K562 (cell line): ENCODE data around the gene CASKIN1. TPM values are rescaled to one million over a fixed set of nuclear protein-coding genes. Genes with fewer than 3 reads are reported as not detected.
"Not testable (repeated sequence)": the region's sequence is repeated elsewhere in the genome, so short reads cannot be mapped to it uniquely, and the experiment has no call there.

Experiments used
- ATAC-seq: fragments of 200-7000 bp; cut with Tn5 transposase; 3 replicates; pipeline ENCODE4 v1.9.1; 2020; ENCODE audit warnings: moderate library complexity
- BruUV-seq: library from RNA; stranded (reverse); fragments of 400-500 nt; replicated peaks from 2 replicates; lab custom pipeline; 2021; lab: Mats Ljungman, UMichigan
- CTCF ChIA-PET: fragments of 300-600 bp; formaldehyde crosslinking; extraction: SDS; loops from one replicate; lab custom pipeline; 2021; ENCODE audit warnings: low intra/inter-chr PET ratio; lab: Yijun Ruan, JAX
- POLR2A ChIA-PET: fragments of 300-600, 350-650 bp; sonication (Branson Sonifier 250); formaldehyde crosslinking; extraction: SDS; loops from one replicate; lab custom pipeline; 2021; ENCODE audit warnings: antibody characterized with exemption, inconsistent platforms; lab: Yijun Ruan, JAX
- DNase-seq, 4 experiments: peaks; one replicate each; pipeline versions ENCODE4 v3.0.0 to v3.0.0-alpha.2; 2011 to 2018; ENCODE audit warnings: low spot score in 3 of 4, mixed read lengths in 3 of 4; ENCODE audit errors: extremely low read depth in 1 of 4
- FAIRE-seq: peaks from 2 replicates; lab custom pipeline; 2011; peaks lifted over from hg19 to GRCh38; lab: Jason Lieb, UNC
- H2AFZ ChIP-seq: 2 replicates; pipeline ENCODE4 v1.6.0; 2011; ENCODE audit warnings: low read depth, low read length, control low read depth, inconsistent platforms
- H3K27ac ChIP-seq: fragments of 200-600 bp; 3 replicates; pipeline ENCODE4 v1.8.0; 2011; ENCODE audit warnings: low read depth, mild to moderate bottlenecking, control low read depth, inconsistent platforms, low read length, moderate library complexity, mixed read lengths; ENCODE audit errors: extremely low read depth
- H3K27me3 ChIP-seq, 2 experiments: fragments of 300-600 bp in 1 of 2; 2 replicates in 1 of 2; 3 replicates in 1 of 2; pipeline versions ENCODE4 v1.6.0 to v1.8.0; 2011; ENCODE audit warnings: inconsistent platforms in 2 of 2, low read length in 2 of 2, mild to moderate bottlenecking in 1 of 2, mixed read lengths in 1 of 2, moderate library complexity in 1 of 2; ENCODE audit not compliant: control insufficient read depth in 2 of 2, insufficient read depth in 2 of 2
- H3K36me3 ChIP-seq: fragments of 300-600 bp; 3 replicates; pipeline ENCODE4 v1.8.0; 2011; ENCODE audit warnings: mild to moderate bottlenecking, low read length, inconsistent platforms; ENCODE audit not compliant: control insufficient read depth, insufficient read depth
- H3K4me1 ChIP-seq, 2 experiments: fragments of 200-600 bp in 1 of 2; replicated peaks in 1 of 2; 2 replicates in 1 of 2; 3 replicates in 1 of 2; pipeline versions ENCODE4 v1.5.1 to v1.8.0; 2011; ENCODE audit warnings: inconsistent platforms in 2 of 2, low read length in 2 of 2, mild to moderate bottlenecking in 1 of 2, mixed read lengths in 1 of 2, moderate library complexity in 1 of 2; ENCODE audit not compliant: control insufficient read depth in 2 of 2, insufficient read depth in 2 of 2
- H3K4me2 ChIP-seq: 2 replicates; pipeline ENCODE4 v1.6.1; 2011; ENCODE audit warnings: low read length, control low read depth, inconsistent platforms, mixed read lengths; ENCODE audit not compliant: insufficient read depth
- H3K4me3 ChIP-seq: fragments of 200-600 bp; sonication (generic), shearing (Covaris generic); 2 replicates; pipeline ENCODE4 v1.5.1; 2016; ENCODE audit warnings: control low read depth, inconsistent platforms
- H3K79me2 ChIP-seq: fragments of 200-600 bp; 3 replicates; pipeline ENCODE4 v1.8.0; 2011; ENCODE audit warnings: low read length, inconsistent platforms; ENCODE audit not compliant: control insufficient read depth, insufficient read depth
- H3K9ac ChIP-seq, 2 experiments: 2 replicates each; pipeline versions ENCODE4 v1.6.0 to v1.6.1; 2011; ENCODE audit warnings: low read depth in 2 of 2, low read length in 2 of 2, control low read depth in 1 of 2, inconsistent platforms in 1 of 2, mild to moderate bottlenecking in 1 of 2, mixed read lengths in 1 of 2; ENCODE audit not compliant: insufficient read depth in 1 of 2
- H3K9me1 ChIP-seq: one replicate; pipeline ENCODE4 v1.6.0; 2011; ENCODE audit warnings: inconsistent platforms, mild to moderate bottlenecking, low read length, moderate library complexity; ENCODE audit not compliant: control insufficient read depth, insufficient read depth
- H3K9me3 ChIP-seq: replicated peaks from 2 replicates; pipeline ENCODE4 v1.5.1; 2011; ENCODE audit warnings: low read depth, low read length, inconsistent platforms; ENCODE audit not compliant: control insufficient read depth, insufficient read depth
- H4K20me1 ChIP-seq: replicated peaks from 2 replicates; pipeline ENCODE4 v1.6.1; 2011; ENCODE audit warnings: low read length, inconsistent platforms, mixed read lengths; ENCODE audit not compliant: control insufficient read depth, insufficient read depth
- CBX5 ChIP-seq: IDR thresholded peaks from 2 replicates; pipeline ENCODE4 v1.6.1; 2014; ENCODE audit warnings: low read depth, borderline replicate concordance
- HOMEZ ChIP-seq: fragments of 250-450 bp; sonication (Bioruptor Pico); IDR thresholded peaks from 2 replicates; pipeline ENCODE4 v1.4.0; 2020; ENCODE audit warnings: mild to moderate bottlenecking, moderate library complexity
- MTA3 ChIP-seq: fragments of 450-650 bp; formaldehyde crosslinking; IDR thresholded peaks from 2 replicates; pipeline ENCODE4 v1.6.1; 2017; ENCODE audit warnings: mild to moderate bottlenecking, borderline replicate concordance
- POLR2A ChIP-seq: fragments of 450-650 bp; conservative IDR thresholded peaks from 2 replicates; pipeline ENCODE4 v1.6.1; 2016
- POLR2AphosphoS2 ChIP-seq: IDR thresholded peaks from 2 replicates; pipeline ENCODE4 v1.6.1; 2012; ENCODE audit warnings: low read length, improper control_type of control experiment
- POLR2B ChIP-seq: fragments of 450-650 bp; IDR thresholded peaks from 2 replicates; pipeline ENCODE4 v1.6.1; 2018; ENCODE audit warnings: low read depth; ENCODE audit not compliant: partially characterized antibody
- RBFOX2 ChIP-seq: fragments of 200-400 bp; formaldehyde crosslinking; IDR thresholded peaks from 2 replicates; pipeline ENCODE4 v1.6.1; 2017; ENCODE audit warnings: low read depth, mild to moderate bottlenecking, low read length, moderate library complexity
- SMAD1 ChIP-seq: fragments of 150-350 bp; IDR thresholded peaks from 2 replicates; pipeline ENCODE4 v1.6.1; 2014; ENCODE audit warnings: low read length, low read depth; ENCODE audit not compliant: partially characterized antibody
- SPI1 ChIP-seq: IDR thresholded peaks from 2 replicates; pipeline ENCODE4 v1.6.1; 2011; ENCODE audit warnings: low read depth, low read length, control low read depth, borderline replicate concordance
- SUPT5H ChIP-seq: fragments of 450-650 bp; IDR thresholded peaks from 2 replicates; pipeline ENCODE4 v1.6.1; 2016
- TCF3 ChIP-seq: sonication (generic); formaldehyde crosslinking; IDR thresholded peaks from 2 replicates; pipeline ENCODE4 v1.4.0; 2020; ENCODE audit warnings: mild to moderate bottlenecking, missing genetic modification reagents
- VEZF1 ChIP-seq: fragments of 200-800 bp; sonication (Bioruptor generic); IDR thresholded peaks from 2 replicates; pipeline ENCODE4 v1.6.1; 2017; ENCODE audit warnings: missing genetic modification characterization, missing compliant biosample characterization
- WGBS: fragments of 100-300 bp; shearing (Covaris generic); methylation state at CpG from one replicate; pipeline ENCODE4 v1.1.6; 2016; ENCODE audit warnings: low coverage, mixed read lengths; ENCODE audit not compliant: insufficient coverage; ENCODE audit errors: missing lambda C conversion rate; 5-methylcytosine and 5-hydroxymethylcytosine counted together
- in situ Hi-C: fragments of 300-500 bp; cut with MboI; formaldehyde crosslinking; loops from 4 replicates; pipeline ENCODE4 v1.15.0; 2018; ENCODE audit warnings: inconsistent platforms, mixed read lengths
- intact Hi-C: fragments of 100-400 bp; cut with micrococcal nuclease; formaldehyde crosslinking; loops from 2 replicates; pipeline ENCODE4 v1.14.2; 2022
- polyA plus RNA-seq, 8 experiments: library from polyadenylated mRNA; depleted of rRNA in 4 of 8; stranded (reverse) in 5 of 8; unstranded in 3 of 8; fragments of >200 nt; fragmentation: Nextera tagmentation in 2 of 8; fragmentation: Illumina TruSeq in 1 of 8; extraction: Ambion mirVana in 2 of 8; extraction: Trizol in 1 of 8; gene quantifications; 2 replicates each; pipeline versions ENCODE4 v1.2.1 to v1.2.3, GENCODE V29; 2011 to 2014; ENCODE audit warnings: inconsistent platforms in 1 of 8, missing spikeins in 1 of 8
- total RNA-seq, 7 experiments: library from RNA; depleted of rRNA in 6 of 7; stranded (reverse); fragments of >200 nt in 6 of 7; fragmentation: Illumina TruSeq in 2 of 7; extraction: Trizol in 2 of 7; gene quantifications; 2 replicates each; pipeline versions ENCODE4 v1.2.1 to v1.2.3, GENCODE V29; 2011 to 2021; ENCODE audit warnings: low replicate concordance in 1 of 7

Gene CASKIN1
- total and polyA plus RNA-seq, 9 of the 15 experiments (the other 6 are each of a cell fraction or from before 2014, with no cell fraction given): 0.15 to 4.5 (median 1.5) TPM; not detected in 2

GRCh38 chr16:2240331-2240730 lies 43.9 kb upstream of the CASKIN1 start:
- BruUV-seq: TSS peak; percentile 15
- intact Hi-C loops, FAIRE-seq, DNase-seq, in situ Hi-C loops, ATAC-seq, H3K4me3 ChIP-seq, H3K27ac ChIP-seq, H3K79me2 ChIP-seq, CTCF ChIA-PET, H3K27me3 ChIP-seq, H3K9ac ChIP-seq, H3K9me1 ChIP-seq, H3K9me3 ChIP-seq, H2AFZ ChIP-seq, H4K20me1 ChIP-seq, H3K4me2 ChIP-seq: not testable (repeated sequence)
- Histone ChIP-seq H3K36me3 (peaks cover 57% of the 10 kb centered on the region; the same call in 2 of the 3 replicates), H3K4me1 (peaks cover 0 to 59% of the 10 kb centered on the region in 2 experiments; a peak in 2 of 5 replicates)
- WGBS: 47% methylated on average over 9 of the region's 9 CpGs
- POLR2A ChIA-PET: interaction anchor here (1.7 to 6.6 kb wide), 3 partner anchors 8 to 18 kb away, joined by 5 to 39 read pairs (median 19); partner anchors contain the start of gene ECI1
- TF ChIP-seq SUPT5H (peak; percentile 46), POLR2B (peak; percentile 12), POLR2A (peak; percentile 59)

GRCh38 chr16:2238838-2239675 lies 42.7 kb upstream of the CASKIN1 start:
- H3K79me2 ChIP-seq: no peaks in the 10 kb centered on the region
- no peak overlapping the region for H3K4me2 ChIP-seq
- peak overlapping the region in 1 of 2 experiments; percentile 52; a peak in 2 of 4 replicates for H3K9ac ChIP-seq
- H3K36me3 ChIP-seq: peaks cover 57% of the 10 kb centered on the region; the same call in 2 of the 3 replicates
- no peaks in the 10 kb centered on the region for H3K27me3 ChIP-seq
- no peaks in the 10 kb centered on the region for H3K9me3 ChIP-seq
- ATAC-seq (peak; percentile 36), FAIRE-seq (no peak), DNase-seq (no peak)
- H3K4me3 ChIP-seq: no peak overlapping the region
- no peaks in the 10 kb centered on the region for H3K9me1 ChIP-seq
- intact Hi-C loops: no loop called here
- ChIA-PET CTCF (no interaction called here), POLR2A (interaction anchor here (0.7 to 6.6 kb wide), 7 partner anchors 9 to 54 kb away, joined by 3 to 39 read pairs (median 3); partner anchors contain the start of gene ECI1)
- no peaks in the 10 kb centered on the region for H4K20me1 ChIP-seq
- H2AFZ ChIP-seq: no peak overlapping the region
- in situ Hi-C loops: no loop called here
- BruUV-seq: no TSS peak
- H3K27ac ChIP-seq: no peak overlapping the region
- peaks cover 0 to 53% of the 10 kb centered on the region in 2 experiments; a peak in 2 of 5 replicates for H3K4me1 ChIP-seq
- 85% methylated on average over 10 of the region's 15 CpGs for WGBS
- TF ChIP-seq MTA3 (no peak), POLR2A (peak; percentile 8; the same call in 1 of the 2 replicates), HOMEZ (CRISPR knock-in tag) (no peak), TCF3 (CRISPR knock-in tag) (no peak), SMAD1 (no peak), VEZF1 (CRISPR knock-in tag) (no peak), CBX5 (no peak), SPI1 (no peak), POLR2AphosphoS2 (peak; percentile 60; the same call in 1 of the 2 replicates), RBFOX2 (peak; percentile 19; the same call in 1 of the 2 replicates)
